AG08396 (cell line): ENCODE data around the gene NCDN.

ENCODE experiments used
- DNase-seq: peaks from one replicate; pipeline ENCODE4 v3.0.0; 2012; ENCODE audit warnings: low spot score, mixed read lengths

NCDN gene

GRCh38 chr1:35590476-35591040, 33.0 kb downstream of the NCDN start:
- DNase-seq: no peak

- no peak for DNase-seq
Observed at GRCh38 chr1:35591211-35591610, 33.6 kb downstream of the NCDN start.

DNA sequence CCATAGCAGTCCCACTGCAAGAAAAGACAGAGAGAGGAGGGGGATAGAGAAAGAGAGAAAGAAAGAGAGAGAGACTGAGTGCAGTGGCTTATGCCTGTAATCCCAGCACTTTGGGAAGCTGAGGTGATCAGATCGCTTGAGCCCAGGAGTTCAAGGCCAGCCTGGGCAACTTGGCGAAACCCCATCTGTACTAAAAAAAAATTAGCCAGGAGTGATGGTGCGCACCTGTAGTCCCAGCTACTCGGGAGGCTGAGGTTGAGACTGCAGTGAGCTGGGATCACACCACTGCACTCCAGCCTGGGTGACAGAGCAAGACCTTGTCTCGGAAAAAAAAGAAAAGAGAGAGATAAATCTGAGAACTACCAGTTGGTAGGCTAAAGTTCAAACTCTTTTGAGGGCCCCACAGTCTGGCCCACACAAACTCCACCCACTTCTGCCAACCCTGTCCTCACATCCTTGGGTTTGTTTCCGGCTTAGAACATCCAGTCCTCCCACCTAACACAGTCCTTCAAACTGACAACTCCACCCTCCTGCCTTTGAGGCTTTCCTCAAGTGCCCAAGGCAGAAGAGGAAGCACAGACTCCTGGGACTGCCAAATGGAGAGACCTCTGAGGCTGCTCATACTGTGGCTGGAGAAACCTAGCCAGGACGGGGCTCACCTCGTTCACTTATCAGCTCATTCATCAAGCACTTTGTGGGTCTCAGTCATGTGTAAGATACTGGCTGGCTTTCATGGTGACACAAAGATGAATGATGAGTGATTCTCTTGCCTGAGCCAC, 35.6 kb downstream of the NCDN start:
- DNase-seq: no peak

- DNase-seq: no peak
Observed at GRCh38 chr1:35594005-35594760, 36.6 kb downstream of the NCDN start.

DNA sequence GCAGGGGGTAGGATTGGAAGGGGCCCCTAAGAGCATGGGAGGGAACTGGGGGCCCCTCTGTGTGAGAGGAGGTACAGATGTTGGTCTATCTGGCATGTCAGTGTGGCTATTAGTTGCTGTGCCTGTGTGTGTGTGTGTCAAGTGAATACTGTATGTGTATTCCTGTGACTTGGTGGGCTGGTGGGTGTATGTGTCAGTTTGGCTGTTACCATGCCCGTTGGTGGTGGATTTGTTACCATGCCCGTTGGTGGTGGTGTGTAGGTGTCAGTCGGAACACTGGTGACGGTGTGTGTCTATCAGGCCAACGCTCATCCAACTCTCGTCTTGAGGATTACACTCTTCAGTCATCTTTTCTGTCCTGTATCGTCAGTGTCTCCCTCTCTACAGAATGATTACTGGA, 38.1 kb downstream of the NCDN start:
- DNase-seq: no peak

- DNase-seq: no peak
Observed at GRCh38 chr1:35597870-35598269, 40.3 kb downstream of the NCDN start.

DNA sequence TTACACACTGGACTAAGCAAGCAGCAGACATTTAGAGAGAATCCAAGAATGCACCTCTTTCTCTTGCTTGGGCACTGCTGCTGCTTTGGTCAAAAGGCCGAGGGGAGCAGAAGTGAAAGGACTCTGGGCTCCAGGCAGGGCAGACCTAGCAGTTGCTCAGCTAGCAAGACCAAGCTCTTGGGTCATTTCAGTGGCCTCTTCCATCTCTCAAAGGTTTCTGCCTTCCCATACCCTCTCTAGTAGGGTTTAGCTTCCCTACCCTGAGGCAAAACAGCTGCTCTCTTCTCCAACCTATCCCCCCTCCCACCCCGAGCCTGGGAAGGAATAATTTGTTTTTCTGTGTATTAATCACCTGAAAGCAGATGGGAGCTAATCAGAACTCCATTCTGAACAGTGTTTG, 41.3 kb downstream of the NCDN start:
- DNase-seq: no peak

- no peak for DNase-seq
Observed at GRCh38 chr1:35599411-35599810, 41.8 kb downstream of the NCDN start.

GRCh38 chr1:35600593-35600992, 43.0 kb downstream of the NCDN start:
- DNase-seq: no peak

- no peak for DNase-seq
Observed at GRCh38 chr1:35603468-35603867, 45.9 kb downstream of the NCDN start.

- no peak for DNase-seq
Observed at GRCh38 chr1:35603941-35604340, 46.3 kb downstream of the NCDN start.

- no peak for DNase-seq
Observed at GRCh38 chr1:35605071-35605866, 47.7 kb downstream of the NCDN start.

GRCh38 chr1:35605867-35606182, 48.2 kb downstream of the NCDN start:
- no peak for DNase-seq

- no peak for DNase-seq
Observed at GRCh38 chr1:35611655-35612054, 54.1 kb downstream of the NCDN start.

- DNase-seq: no peak
Observed at GRCh38 chr1:35615440-35615839, 57.8 kb downstream of the NCDN start.
